Lower leg skin (tissue), 4 donors: Measurements from ENCODE around the gene MGRN1. TPM values are rescaled to one million over a fixed set of nuclear protein-coding genes. Genes with fewer than 3 reads are reported as not detected.
"Not testable (repeated sequence)": the region's sequence is repeated elsewhere in the genome, so short reads cannot be mapped to it uniquely, and the experiment has no call there.

Experiments used
- DNase-seq, 2 donors: peaks; one replicate each; pipeline ENCODE4 v3.0.0-alpha.2; 2019; ENCODE audit warnings: low spot score in 2 of 2
- H3K4me3 ChIP-seq: fragments of 200-600 bp; sonication (generic); 2 replicates; pipeline ENCODE4 v1.5.1; 2017; ENCODE audit warnings: mild to moderate bottlenecking, low read depth; ENCODE audit not compliant: poor library complexity, severe bottlenecking
- POLR2A ChIP-seq, 2 donors: fragments of 450-650 bp; IDR thresholded peaks; one replicate each; pipeline ENCODE4 v1.6.1; 2016 to 2017; ENCODE audit warnings: antibody characterized with exemption in 2 of 2, mild to moderate bottlenecking in 1 of 2, moderate library complexity in 1 of 2
- WGBS, 2 donors: methylation state at CpG; one replicate each; pipeline ENCODE4 v1.1.5; 2018; 5-methylcytosine and 5-hydroxymethylcytosine counted together
- intact Hi-C: fragments of 100-400 bp; cut with DNase I; formaldehyde crosslinking; loops from one replicate; pipeline ENCODE4 v1.15.0; 2023; ENCODE audit warnings: low total_unique reads
- microRNA-seq, 2 donors: library from miRNA; unstranded; fragments of <30 nt; microRNA quantifications; one replicate each; pipeline ENCODE4, GENCODE V29; 2016; ENCODE audit warnings: borderline replicate concordance in 2 of 2, borderline number of aligned reads in 1 of 2
- total RNA-seq, 4 donors: library from RNA; depleted of rRNA; stranded (reverse); fragments of >200 nt; gene quantifications; one replicate each; pipeline ENCODE4 v1.1.0, GENCODE V29; 2016
- TF ChIP-seq, protein P1 (sequence below), 3 donors: fragments of 450-650 bp; IDR thresholded peaks; one replicate each; pipeline ENCODE4 v1.5.1; 2016; ENCODE audit warnings: antibody characterized with exemption in 3 of 3, mild to moderate bottlenecking in 3 of 3, moderate library complexity in 2 of 3

The MGRN1 gene
- total RNA-seq, 4 donors from 2014 or later: 35.3 to 53.4 (median 40.1) TPM

DNA sequence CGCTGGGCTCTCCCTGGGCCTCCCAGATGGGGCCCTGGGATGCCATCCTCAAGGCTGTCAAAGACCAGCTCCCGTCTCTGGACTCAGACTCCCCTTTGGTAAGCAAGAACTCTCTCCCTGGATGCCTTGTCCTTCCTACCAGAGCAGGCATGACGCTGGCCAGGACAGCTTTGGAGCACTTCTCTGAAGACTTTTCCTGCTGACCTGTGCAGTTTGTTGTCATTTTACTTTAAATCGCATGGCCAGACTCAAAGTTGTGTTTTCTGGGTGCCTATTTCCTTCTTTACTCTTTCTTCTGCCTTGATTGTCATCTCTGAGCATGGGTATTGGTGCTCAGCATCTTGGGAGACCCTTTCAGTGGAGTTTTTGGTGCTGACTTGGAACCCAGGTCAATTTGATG is 111.9 kb downstream of the MGRN1 start:
- 86 to 95% methylated on average over 4 of the region's 4 CpGs for WGBS, 2 donors
- intact Hi-C loops: no loop called here
- no peak for TF ChIP-seq POLR2A (IDR thresholded peaks at IDR 0.05)
- TF ChIP-seq, protein P1, sequence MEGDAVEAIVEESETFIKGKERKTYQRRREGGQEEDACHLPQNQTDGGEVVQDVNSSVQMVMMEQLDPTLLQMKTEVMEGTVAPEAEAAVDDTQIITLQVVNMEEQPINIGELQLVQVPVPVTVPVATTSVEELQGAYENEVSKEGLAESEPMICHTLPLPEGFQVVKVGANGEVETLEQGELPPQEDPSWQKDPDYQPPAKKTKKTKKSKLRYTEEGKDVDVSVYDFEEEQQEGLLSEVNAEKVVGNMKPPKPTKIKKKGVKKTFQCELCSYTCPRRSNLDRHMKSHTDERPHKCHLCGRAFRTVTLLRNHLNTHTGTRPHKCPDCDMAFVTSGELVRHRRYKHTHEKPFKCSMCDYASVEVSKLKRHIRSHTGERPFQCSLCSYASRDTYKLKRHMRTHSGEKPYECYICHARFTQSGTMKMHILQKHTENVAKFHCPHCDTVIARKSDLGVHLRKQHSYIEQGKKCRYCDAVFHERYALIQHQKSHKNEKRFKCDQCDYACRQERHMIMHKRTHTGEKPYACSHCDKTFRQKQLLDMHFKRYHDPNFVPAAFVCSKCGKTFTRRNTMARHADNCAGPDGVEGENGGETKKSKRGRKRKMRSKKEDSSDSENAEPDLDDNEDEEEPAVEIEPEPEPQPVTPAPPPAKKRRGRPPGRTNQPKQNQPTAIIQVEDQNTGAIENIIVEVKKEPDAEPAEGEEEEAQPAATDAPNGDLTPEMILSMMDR (IDR thresholded peaks at IDR 0.05): no peak
- no peak overlapping the region for H3K4me3 ChIP-seq
- DNase-seq: no peak

DNA sequence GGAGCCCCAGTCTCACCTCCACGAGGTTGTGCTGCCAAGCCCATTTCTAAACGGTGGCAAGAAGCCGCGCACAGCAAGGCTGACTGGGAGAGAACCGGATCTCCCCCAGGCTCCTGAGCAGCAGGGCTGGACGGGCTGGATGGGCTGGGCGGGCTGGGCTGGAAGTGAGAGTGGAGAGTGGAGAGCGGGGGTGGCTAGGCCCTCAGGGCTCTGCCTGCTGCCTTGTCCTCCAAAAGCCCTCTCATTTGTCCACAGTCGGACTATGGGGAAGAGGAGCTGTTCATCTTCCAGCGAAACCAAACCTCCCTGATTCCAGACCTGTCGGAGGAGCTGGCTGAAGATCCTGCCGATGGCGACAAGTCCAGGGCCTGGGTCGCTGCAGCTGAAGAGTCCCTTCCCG is 112.9 kb downstream of the MGRN1 start:
- no peak overlapping the region for H3K4me3 ChIP-seq
- TF ChIP-seq, protein P1 (IDR thresholded peaks at IDR 0.05): no peak
- TF ChIP-seq POLR2A (IDR thresholded peaks at IDR 0.05): no peak
- no peak for DNase-seq
- intact Hi-C loops: no loop called here
- WGBS, 2 donors: 63 to 71% methylated on average over 14 to 15 of the region's 15 CpGs

DNA sequence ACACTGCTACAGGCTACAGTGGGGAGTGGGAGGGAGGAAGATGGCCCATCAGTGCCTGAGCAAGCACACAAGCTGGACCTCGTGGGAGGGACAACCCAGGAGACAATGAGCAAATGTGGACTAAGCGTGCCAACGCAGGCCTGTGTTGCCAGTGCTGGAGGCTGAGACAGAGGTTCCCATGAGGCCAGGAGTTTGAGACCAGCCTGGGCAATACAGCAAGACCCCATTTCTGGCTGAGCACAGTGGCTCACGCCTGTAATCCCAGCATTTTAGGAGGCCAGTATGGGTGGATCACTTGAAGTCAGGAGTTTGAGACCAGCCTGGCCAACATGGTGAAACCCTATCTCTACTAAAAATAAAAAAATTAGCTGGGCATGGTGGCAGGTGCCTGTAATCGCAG is 113.7 kb downstream of the MGRN1 start:
- intact Hi-C loops: not testable (repeated sequence)

More for the DNA sequence above, 113.7 kb downstream of the MGRN1 start:
- not testable (repeated sequence) for DNase-seq, H3K4me3 ChIP-seq
- WGBS, 2 donors: 75 to 80% methylated on average over 5 of the region's 5 CpGs

Small RNA genes lying within 50 kb of the gene (microRNA-seq; reads per million reads assigned to microRNA genes)
- gene MIR6769A: 0 reads per million in 2 donors

Other genes with a start within 250 kb of the MGRN1 start
- 10 to 100 TPM; 18.4 to 39.0 (median 22.7) TPM for gene CORO7, start 208.2 kb upstream of the MGRN1 start, total RNA-seq
- gene DNAJA3, start 199.0 kb upstream of the MGRN1 start, total RNA-seq: 10 to 100 TPM; 37.4 to 44.1 (median 40.8) TPM
- 10 to 100 TPM; 51.9 to 72.8 (median 58.2) TPM for gene NMRAL1, start 150.2 kb upstream of the MGRN1 start, total RNA-seq
- 10 to 100 TPM; 48.8 to 70.6 (median 59.0) TPM for gene HMOX2, start 148.4 kb upstream of the MGRN1 start, total RNA-seq
- gene CDIP1, start 86.1 kb upstream of the MGRN1 start, total RNA-seq: 10 to 100 TPM in 3 of 4 donors, 1 to 10 TPM in 1; 9.9 to 18.4 (median 15.0) TPM
- gene C16orf96, start 68.5 kb upstream of the MGRN1 start, total RNA-seq: under 1 TPM; 0.08 to 0.49 (median 0.29) TPM
- gene UBALD1, start 9.9 kb upstream of the MGRN1 start, total RNA-seq: 10 to 100 TPM in 3 of 4 donors, 1 to 10 TPM in 1; 9.8 to 14.9 (median 14.3) TPM
- 10 to 100 TPM; 18.5 to 27.8 (median 23.6) TPM for gene NUDT16L1, start 68.7 kb downstream of the MGRN1 start, total RNA-seq
- gene ANKS3, start 109.4 kb downstream of the MGRN1 start, total RNA-seq: 10 to 100 TPM; 10.4 to 28.8 (median 17.4) TPM
- gene DNAAF8, start 109.7 kb downstream of the MGRN1 start, total RNA-seq: 1 to 10 TPM in 1 of 4 donors, under 1 TPM in 1, not detected in 2; 0.16 to 1.4 TPM
- 10 to 100 TPM; 12.6 to 23.3 (median 20.5) TPM for gene ZNF500, start 142.3 kb downstream of the MGRN1 start, total RNA-seq
- not detected for gene SEPTIN12, start 163.5 kb downstream of the MGRN1 start, total RNA-seq
- 10 to 100 TPM in 1 of 4 donors, 1 to 10 TPM in 2, not detected in 1; 6.6 to 10.6 (median 7.6) TPM for gene SMIM22, start 170.5 kb downstream of the MGRN1 start, total RNA-seq
- gene ROGDI, start 177.8 kb downstream of the MGRN1 start, total RNA-seq: 10 to 100 TPM in 2 of 4 donors, 1 to 10 TPM in 2; 7.3 to 15.8 (median 10.2) TPM
- 10 to 100 TPM; 36.8 to 52.6 (median 51.3) TPM for gene GLYR1, start 222.5 kb downstream of the MGRN1 start, total RNA-seq
- 10 to 100 TPM; 20.7 to 38.3 (median 27.9) TPM for gene UBN1, start 222.7 kb downstream of the MGRN1 start, total RNA-seq